SIG-M5 treated with dmso at 0.1 percent for 504 hours (cell line): ENCODE measurements around the gene PYGL.
"Not testable (repeated sequence)": the region's sequence is repeated elsewhere in the genome, so short reads cannot be mapped to it uniquely, and the experiment has no call there.

ENCODE experiments used
- DNase-seq: peaks from one replicate; lab custom pipeline; 2025; ENCODE audit not compliant: unreplicated experiment; lab: John Stamatoyannopoulos, UW

PYGL gene

GRCh38 chr14:50929506-50929905, 14.8 kb downstream of the PYGL start:
- no peak for DNase-seq

GRCh38 chr14:50928002-50928635, 16.2 kb downstream of the PYGL start:
- DNase-seq, result peak; percentile 98

- peak; percentile 92 for DNase-seq
Measured at GRCh38 chr14:50926851-50927386, 17.4 kb downstream of the PYGL start.

DNA sequence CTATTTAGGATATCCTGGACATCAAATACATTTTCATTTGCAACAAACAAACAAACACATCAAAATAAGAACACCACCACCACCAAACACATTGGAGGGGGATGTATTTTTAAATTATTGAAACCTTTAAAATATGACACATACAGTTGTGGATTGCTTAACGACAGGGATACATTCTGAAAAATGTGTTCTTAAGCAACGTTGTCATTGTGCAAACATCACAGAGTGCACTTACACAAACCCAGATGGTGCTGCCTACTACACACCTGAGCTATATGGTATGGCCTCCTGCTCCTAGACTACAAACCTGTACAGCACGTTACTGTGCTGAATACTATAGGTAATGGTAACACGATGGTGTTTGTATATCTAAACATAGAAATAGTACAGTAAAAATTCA, 19.4 kb downstream of the PYGL start:
- peak; percentile 41 for DNase-seq

DNA sequence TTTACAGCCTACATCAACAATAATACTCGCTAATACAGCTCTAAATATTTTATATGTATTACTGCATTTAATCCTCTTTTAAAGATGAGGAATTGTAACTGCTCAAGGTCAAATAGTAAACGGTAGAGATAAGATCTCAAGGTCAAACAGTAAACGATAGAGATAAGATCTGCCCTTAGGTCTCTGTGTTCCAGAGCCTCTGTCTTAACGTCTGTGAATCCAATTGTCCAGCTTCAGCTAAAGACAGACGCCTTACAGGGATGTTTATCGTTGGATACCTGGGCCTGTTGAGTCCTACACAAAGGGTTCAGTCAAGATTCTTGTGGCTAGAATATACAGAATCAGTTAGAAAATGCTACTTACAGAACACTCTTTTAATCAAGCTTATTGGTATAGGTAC, 20.0 kb downstream of the PYGL start:
- no peak for DNase-seq

DNA sequence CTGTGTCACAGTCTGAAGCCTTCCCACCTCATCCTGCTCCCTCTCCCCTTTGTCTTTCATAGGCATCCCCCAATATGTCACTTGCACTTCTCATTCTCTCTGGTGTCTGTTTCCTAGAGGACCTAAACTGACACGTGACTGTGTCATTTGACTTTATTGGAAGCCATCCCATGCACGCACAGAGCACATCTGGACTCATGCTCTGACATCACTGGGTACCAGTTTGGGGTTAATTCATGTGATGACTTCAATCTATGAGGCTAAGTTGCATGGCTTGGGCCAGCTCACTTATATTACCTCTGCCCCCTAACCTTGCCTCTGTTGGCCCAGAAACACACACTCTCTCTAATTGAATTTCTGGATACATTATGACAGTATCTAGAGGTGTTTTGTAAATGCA, 21.5 kb downstream of the PYGL start:
- no peak for DNase-seq

GRCh38 chr14:50920482-50921230, 23.6 kb downstream of the PYGL start:
- DNase-seq, result no peak

GRCh38 chr14:50919524-50919923, 24.8 kb downstream of the PYGL start:
- DNase-seq, result not testable (repeated sequence)

DNA sequence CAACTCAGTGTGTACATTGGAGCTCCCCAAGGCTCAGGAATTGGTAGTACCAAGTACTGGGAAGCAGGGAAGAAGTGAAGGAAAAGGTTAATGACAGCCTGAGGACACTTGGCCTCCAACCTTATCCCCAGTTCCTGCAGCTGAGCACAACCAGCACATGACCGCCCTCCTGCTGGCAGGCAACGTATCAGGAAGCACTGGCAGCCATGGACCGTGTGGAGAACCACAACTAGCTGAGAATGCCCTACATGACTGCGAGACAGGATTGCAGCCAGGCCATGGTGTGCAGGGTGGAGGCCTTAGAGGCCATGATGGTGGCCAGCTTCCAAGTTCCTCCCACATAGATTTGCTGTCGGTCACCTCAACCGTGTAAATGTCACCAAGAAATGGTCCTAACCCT, 26.8 kb downstream of the PYGL start:
- DNase-seq, result no peak

- DNase-seq, result peak; percentile 32
Measured at GRCh38 chr14:50910495-50911420, 33.5 kb downstream of the PYGL start.

- DNase-seq, result no peak
Measured at GRCh38 chr14:50906326-50907065, 37.8 kb downstream of the PYGL start.

GRCh38 chr14:50904719-50905118, 39.6 kb downstream of the PYGL start:
- no peak for DNase-seq

DNA sequence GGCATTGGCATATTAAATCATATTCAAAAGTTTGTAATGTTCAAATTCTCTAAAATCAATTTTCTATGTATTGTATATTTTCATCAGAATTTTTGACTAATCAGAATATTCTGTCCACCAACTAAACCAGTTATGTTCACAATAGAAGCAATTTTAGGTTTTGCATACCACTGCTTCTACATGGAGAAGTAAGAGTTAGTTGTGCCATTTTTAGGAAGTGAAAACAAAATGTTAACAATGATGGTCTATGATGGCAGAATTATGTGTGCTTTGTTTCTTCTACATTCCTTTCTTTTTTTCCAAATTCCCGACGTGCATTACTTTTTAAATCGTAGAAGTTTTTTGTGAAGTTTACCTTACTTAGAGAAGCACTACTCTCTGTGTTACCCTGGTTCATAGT, 42.9 kb downstream of the PYGL start:
- no peak for DNase-seq

GRCh38 chr14:50897658-50898175, 46.6 kb downstream of the PYGL start:
- no peak for DNase-seq

GRCh38 chr14:50897005-50897404, 47.3 kb downstream of the PYGL start:
- not testable (repeated sequence) for DNase-seq

- not testable (repeated sequence) for DNase-seq
Measured at GRCh38 chr14:50896421-50896820, 47.9 kb downstream of the PYGL start.

GRCh38 chr14:50892255-50892654, 52.0 kb downstream of the PYGL start:
- no peak for DNase-seq

- DNase-seq, result no peak
Measured at GRCh38 chr14:50887476-50887875, 56.8 kb downstream of the PYGL start.

DNA sequence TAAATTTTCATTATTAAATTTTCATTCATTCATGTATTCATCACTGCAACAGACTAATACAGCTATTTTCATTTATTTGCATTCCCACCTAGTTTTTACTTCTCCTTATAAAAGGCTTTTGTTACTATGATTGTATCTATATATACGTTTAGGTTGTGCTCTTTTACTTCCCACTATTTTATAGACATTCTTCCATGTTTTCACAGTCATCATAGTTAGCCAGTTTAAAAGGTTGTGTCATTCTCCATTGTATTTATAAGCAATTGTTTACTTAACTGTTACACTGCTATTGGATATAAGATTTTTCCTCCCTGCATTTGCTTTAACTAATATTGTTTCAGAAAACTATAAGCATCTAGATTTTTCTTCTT, 60.5 kb downstream of the PYGL start:
- DNase-seq, result no peak
